Hindlimb muscle (tissue), 1 donor: Measurements from ENCODE around the gene DNAJB5. TPM values are rescaled to one million over a fixed set of nuclear protein-coding genes. Genes with fewer than 3 reads are reported as not detected.
"Not testable (repeated sequence)": the region's sequence is repeated elsewhere in the genome, so short reads cannot be mapped to it uniquely, and the experiment has no call there.

ENCODE experiments used
- DNase-seq: peaks from one replicate; pipeline ENCODE4 v3.0.0-alpha.2; 2013
- polyA plus RNA-seq: library from polyadenylated mRNA; unstranded; fragments of 120-200 nt; gene quantifications from one replicate; pipeline ENCODE4 v1.2.1, GENCODE V29; 2013; ENCODE audit not compliant: insufficient read length

DNAJB5 gene
- polyA plus RNA-seq = 38.8 TPM

- peak; percentile 99 for DNase-seq
Measured at GRCh38 chr9:34989003-34989945, at the start of gene DNAJB5. DNAJB5 (plus strand) TSS chr9:34989745; CDS start chr9:34990631, 886 bp downstream.

GRCh38 chr9:34939989-34940388 is 49.6 kb upstream of the DNAJB5 start:
- DNase-seq = not testable (repeated sequence)

- DNase-seq = no peak
Measured at GRCh38 chr9:34948451-34948850, 41.1 kb upstream of the DNAJB5 start.

GRCh38 chr9:34954225-34954624 is 35.3 kb upstream of the DNAJB5 start:
- DNase-seq = no peak

GRCh38 chr9:34956066-34956465 is 33.5 kb upstream of the DNAJB5 start:
- DNase-seq = not testable (repeated sequence)

- no peak for DNase-seq
Measured at GRCh38 chr9:34956648-34957047, 32.9 kb upstream of the DNAJB5 start.

- no peak for DNase-seq
Measured at GRCh38 chr9:34957492-34958410, 31.8 kb upstream of the DNAJB5 start, which contains the start of gene PHF24. PHF24 (plus strand) TSS chr9:34958285; CDS start chr9:34971299, 13,014 bp downstream.

- DNase-seq = no peak
Measured at GRCh38 chr9:34958411-34958982, 31.0 kb upstream of the DNAJB5 start.

- no peak for DNase-seq
Measured at GRCh38 chr9:34959461-34959860, 30.1 kb upstream of the DNAJB5 start.

- DNase-seq = no peak
Measured at GRCh38 chr9:34961574-34962490, 27.7 kb upstream of the DNAJB5 start.

- no peak for DNase-seq
Measured at GRCh38 chr9:34962546-34962945, 27.0 kb upstream of the DNAJB5 start.

GRCh38 chr9:34963552-34963951 is 26.0 kb upstream of the DNAJB5 start:
- no peak for DNase-seq

- DNase-seq = no peak
Measured at GRCh38 chr9:34964458-34964857, 25.1 kb upstream of the DNAJB5 start.

GRCh38 chr9:34971146-34971811 is 18.3 kb upstream of the DNAJB5 start:
- no peak for DNase-seq

- no peak for DNase-seq
Measured at GRCh38 chr9:34974664-34975063, 14.9 kb upstream of the DNAJB5 start.

- DNase-seq = no peak
Measured at GRCh38 chr9:34976441-34976840, 13.1 kb upstream of the DNAJB5 start.

GRCh38 chr9:34976992-34977391 is 12.6 kb upstream of the DNAJB5 start:
- no peak for DNase-seq

- DNase-seq = no peak
Measured at GRCh38 chr9:34980181-34980761, 9.3 kb upstream of the DNAJB5 start.

- DNase-seq = no peak
Measured at GRCh38 chr9:34982361-34982760, 7.2 kb upstream of the DNAJB5 start.

GRCh38 chr9:34983209-34983608 is 6.3 kb upstream of the DNAJB5 start:
- no peak for DNase-seq

GRCh38 chr9:34984049-34984448 is 5.5 kb upstream of the DNAJB5 start:
- DNase-seq = peak; percentile 54
